ENCODE results near the gene TFR2. TPM values are rescaled to one million over a fixed set of nuclear protein-coding genes. Genes with fewer than 3 reads are reported as not detected.

Gene TFR2
- total RNA-seq, 4 donors from 2014 or later, result 0.17 to 0.32 TPM; not detected in 2

DNA sequence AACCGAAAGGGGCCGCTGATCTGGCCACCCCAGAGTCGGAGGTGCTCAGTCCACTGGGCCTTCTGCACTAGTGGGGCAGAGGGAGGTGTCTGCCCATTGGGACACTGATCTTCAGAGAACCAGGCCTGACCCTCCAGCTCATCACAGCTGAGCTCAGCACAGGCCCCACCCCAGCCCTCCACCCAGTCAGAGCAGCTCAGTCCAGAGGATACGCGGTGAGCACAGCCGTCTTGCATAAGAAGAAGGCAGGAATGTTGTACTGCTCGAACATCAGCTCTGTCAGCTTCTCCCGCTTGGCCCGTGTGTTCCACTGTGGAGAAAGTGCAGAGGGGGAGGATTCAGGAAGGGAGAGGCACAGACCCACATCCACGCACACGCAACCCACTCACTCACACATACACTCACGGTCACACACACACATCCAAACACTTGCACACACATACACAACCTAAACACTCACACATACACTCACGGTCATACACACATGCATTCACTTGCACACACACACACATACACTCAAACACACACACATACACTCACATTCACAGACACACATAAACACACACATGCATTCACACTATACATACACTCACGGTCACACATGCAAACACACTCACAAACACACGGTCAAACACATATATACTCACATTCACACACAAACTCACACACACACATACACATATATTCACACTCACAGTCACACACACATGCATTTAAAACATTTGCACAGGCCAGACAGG, 8.6 kb upstream of the TFR2 start:
- 74% methylated on average over 15 of the region's 15 CpGs for WGBS
- Histone ChIP-seq H3K36me3 (no peaks in the 10 kb centered on the region), H3K4me3 (no peak overlapping the region), H3K4me1 (no peaks in the 10 kb centered on the region), H3K9me3 (no peaks in the 10 kb centered on the region), H3K27me3 (peaks cover 0 to 91% (median 6%) of the 10 kb centered on the region in 4 donors), H3K27ac (replicated peaks in 1 of 4) (no peak overlapping the region)
- TF ChIP-seq POLR2A (IDR thresholded peaks at IDR 0.05; ENCODE audit: low read depth) (no peak), EP300 (IDR thresholded peaks at IDR 0.05) (no peak), POLR2AphosphoS5 (IDR thresholded peaks at IDR 0.05) (no peak)
- TF ChIP-seq, protein P1, sequence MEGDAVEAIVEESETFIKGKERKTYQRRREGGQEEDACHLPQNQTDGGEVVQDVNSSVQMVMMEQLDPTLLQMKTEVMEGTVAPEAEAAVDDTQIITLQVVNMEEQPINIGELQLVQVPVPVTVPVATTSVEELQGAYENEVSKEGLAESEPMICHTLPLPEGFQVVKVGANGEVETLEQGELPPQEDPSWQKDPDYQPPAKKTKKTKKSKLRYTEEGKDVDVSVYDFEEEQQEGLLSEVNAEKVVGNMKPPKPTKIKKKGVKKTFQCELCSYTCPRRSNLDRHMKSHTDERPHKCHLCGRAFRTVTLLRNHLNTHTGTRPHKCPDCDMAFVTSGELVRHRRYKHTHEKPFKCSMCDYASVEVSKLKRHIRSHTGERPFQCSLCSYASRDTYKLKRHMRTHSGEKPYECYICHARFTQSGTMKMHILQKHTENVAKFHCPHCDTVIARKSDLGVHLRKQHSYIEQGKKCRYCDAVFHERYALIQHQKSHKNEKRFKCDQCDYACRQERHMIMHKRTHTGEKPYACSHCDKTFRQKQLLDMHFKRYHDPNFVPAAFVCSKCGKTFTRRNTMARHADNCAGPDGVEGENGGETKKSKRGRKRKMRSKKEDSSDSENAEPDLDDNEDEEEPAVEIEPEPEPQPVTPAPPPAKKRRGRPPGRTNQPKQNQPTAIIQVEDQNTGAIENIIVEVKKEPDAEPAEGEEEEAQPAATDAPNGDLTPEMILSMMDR (IDR thresholded peaks at IDR 0.05), result no peak
- DNase-seq (ENCODE audit: extremely low spot score), result no peak
- intact Hi-C loops (cut with DNase I), result no loop called here

DNA sequence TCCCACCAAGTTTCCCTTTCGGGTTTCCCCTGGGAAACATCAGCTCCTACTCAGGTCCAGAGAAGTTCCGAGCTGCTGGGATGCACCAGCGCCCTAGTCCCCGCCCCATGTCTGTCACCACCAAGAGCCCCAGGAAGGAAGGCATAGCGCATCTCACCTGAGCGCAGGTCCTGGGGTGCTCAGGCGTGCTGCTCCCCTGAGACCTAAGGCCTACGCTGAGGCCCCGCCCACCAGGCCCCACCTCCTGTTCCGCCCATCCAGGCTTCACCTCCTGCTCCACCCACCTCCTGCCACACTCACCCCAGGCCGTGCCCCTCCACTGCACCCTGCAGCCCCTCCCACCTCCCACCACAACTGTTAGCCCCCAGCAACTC, 1.2 kb upstream of the TFR2 start:
- Histone ChIP-seq H3K36me3 (no peaks in the 10 kb centered on the region), H3K4me3 (no peak overlapping the region), H3K27ac (replicated peaks in 1 of 4) (no peak overlapping the region), H3K9me3 (no peaks in the 10 kb centered on the region), H3K4me1 (no peaks in the 10 kb centered on the region), H3K27me3 (peaks cover 0 to 69% (median 3%) of the 10 kb centered on the region in 4 donors)
- TF ChIP-seq POLR2AphosphoS5 (IDR thresholded peaks at IDR 0.05), result no peak
- no peak for DNase-seq (ENCODE audit: extremely low spot score)
- intact Hi-C loops (cut with DNase I), result no loop called here
- WGBS, result 37% methylated on average over 6 of the region's 11 CpGs

DNA sequence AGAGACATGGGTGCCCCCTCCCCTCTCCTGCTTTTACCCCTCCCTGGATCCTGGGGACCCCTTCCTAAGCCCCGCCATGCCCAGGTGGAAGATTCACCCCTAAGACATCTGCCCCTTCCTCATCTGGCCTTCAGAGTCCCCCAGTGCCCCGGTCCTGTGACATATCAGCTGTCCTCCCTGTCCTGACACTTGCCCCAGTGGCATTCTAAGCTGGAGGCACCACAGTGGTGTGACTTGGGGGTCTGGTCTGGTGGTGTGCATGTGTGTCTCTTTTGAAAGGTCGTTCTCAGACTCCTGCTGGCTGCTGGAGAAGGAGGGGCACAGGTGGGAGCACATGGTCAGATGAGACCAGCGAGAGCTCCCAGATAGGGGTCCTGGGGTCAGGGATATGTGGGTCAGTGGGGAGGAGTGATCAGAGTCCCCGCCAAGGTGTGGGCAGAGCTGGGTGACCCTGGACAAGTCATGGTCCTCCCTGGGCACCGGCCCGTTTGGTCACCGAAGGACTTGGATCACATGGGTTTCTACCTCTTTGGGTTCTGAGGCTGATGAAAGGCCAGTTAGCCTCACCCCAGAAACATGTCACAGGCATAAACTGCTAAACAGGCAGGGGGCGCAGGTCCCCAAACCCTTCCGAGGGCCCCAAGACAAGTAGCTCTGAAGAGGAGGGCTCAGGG, 645 bp upstream of the TFR2 start:
- no peaks in the 10 kb centered on the region for H3K9me3 ChIP-seq
- WGBS, result 73% methylated on average over 7 of the region's 10 CpGs
- H3K4me3 ChIP-seq, result no peak overlapping the region
- intact Hi-C loops (cut with DNase I), result no loop called here
- DNase-seq (ENCODE audit: extremely low spot score), result no peak
- no peaks in the 10 kb centered on the region for H3K4me1 ChIP-seq
- H3K27me3 ChIP-seq, result peaks cover 0 to 68% (median 3%) of the 10 kb centered on the region in 4 donors
- TF ChIP-seq EP300 (IDR thresholded peaks at IDR 0.05) (no peak), POLR2A (IDR thresholded peaks at IDR 0.05; ENCODE audit: low read depth) (no peak), POLR2AphosphoS5 (IDR thresholded peaks at IDR 0.05) (no peak)
- TF ChIP-seq, protein P1 (IDR thresholded peaks at IDR 0.05), result no peak
- H3K27ac ChIP-seq (replicated peaks in 1 of 4), result no peak overlapping the region
- H3K36me3 ChIP-seq, result no peaks in the 10 kb centered on the region

DNA sequence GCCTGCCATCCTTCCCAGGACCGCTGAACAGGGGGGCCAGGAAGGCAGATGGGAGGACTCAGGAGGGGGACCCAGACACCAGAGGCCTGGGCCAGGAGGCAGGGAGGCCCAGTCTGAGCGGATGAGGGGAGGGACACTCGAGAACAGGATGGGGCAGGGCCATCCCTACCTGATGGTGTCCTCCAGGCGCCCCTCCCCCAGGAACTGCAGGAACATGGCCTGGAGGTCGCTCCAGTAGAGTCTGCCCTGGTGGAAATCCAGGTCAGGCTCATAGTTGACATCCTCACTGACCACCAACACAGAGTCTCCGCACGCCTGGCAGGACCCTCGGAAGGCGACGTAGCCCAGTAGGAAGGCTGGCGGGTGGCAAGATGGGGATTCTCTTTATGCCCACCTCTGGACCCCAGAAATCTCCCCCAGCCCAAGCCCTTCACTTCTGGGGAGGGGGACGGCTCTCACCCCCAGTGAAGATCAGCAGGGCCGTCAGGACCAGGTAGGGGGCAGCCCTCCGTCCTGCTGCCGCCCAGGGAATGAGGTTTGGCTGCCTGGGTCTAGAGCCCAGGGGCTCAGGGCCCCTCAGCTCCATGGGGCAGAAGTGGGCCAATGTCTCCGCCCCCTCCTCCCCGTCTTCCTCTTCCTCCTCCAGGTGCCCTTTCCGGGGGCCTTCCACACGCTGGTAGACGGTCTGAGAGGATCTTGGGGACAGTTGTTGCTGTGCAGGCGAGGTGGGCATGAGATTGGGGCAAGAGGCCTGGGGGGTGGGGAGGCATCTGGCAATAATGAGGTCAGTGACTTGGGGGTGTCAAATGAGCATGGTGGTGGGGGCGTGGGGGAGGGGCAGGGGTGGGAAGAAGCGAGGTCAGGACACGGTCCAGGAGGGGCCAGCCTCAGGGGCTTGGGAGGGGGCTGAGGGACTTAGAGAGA, 573 bp downstream of the TFR2 start:
- 72% methylated on average over 11 of the region's 24 CpGs for WGBS
- H3K27me3 ChIP-seq, result peaks cover 0 to 65% (median 3%) of the 10 kb centered on the region in 4 donors

More for the DNA sequence above, 573 bp downstream of the TFR2 start:
- Histone ChIP-seq H3K4me3 (no peak overlapping the region), H3K27ac (replicated peaks in 1 of 4) (no peak overlapping the region), H3K4me1 (no peaks in the 10 kb centered on the region), H3K9me3 (no peaks in the 10 kb centered on the region), H3K36me3 (no peaks in the 10 kb centered on the region)
- intact Hi-C loops (cut with DNase I), result no loop called here
- DNase-seq (ENCODE audit: extremely low spot score), result no peak
- TF ChIP-seq EP300 (IDR thresholded peaks at IDR 0.05) (no peak), POLR2A (IDR thresholded peaks at IDR 0.05; ENCODE audit: low read depth) (no peak), POLR2AphosphoS5 (IDR thresholded peaks at IDR 0.05) (no peak)
- TF ChIP-seq, protein P1 (IDR thresholded peaks at IDR 0.05), result no peak
